CD14-positive monocyte (primary cell): ENCODE data around the gene NUDT1. TPM values are rescaled to one million over a fixed set of nuclear protein-coding genes. Genes with fewer than 3 reads are reported as not detected.

Experiments
- DNase-seq, 3 donors: peaks; one replicate each; pipeline ENCODE4 v3.0.0-alpha.2; 2011 to 2022
- H2AFZ ChIP-seq: 2 replicates; pipeline ENCODE4 v1.6.0; 2012; ENCODE audit warnings: mild to moderate bottlenecking, low read depth, low read length, inconsistent platforms; ENCODE audit not compliant: insufficient read depth, poor library complexity, severe bottlenecking
- H3K27ac ChIP-seq, 2 donors: 1 replicate in 1 of 2; 2 replicates in 1 of 2; pipeline ENCODE4 v1.5.1; 2012 to 2013; ENCODE audit warnings: low read length in 2 of 2, control low read depth in 1 of 2, inconsistent platforms in 1 of 2, low read depth in 1 of 2, mild to moderate bottlenecking in 1 of 2
- H3K27me3 ChIP-seq, 2 donors: one replicate each; pipeline versions ENCODE4 v1.6.0 to v1.6.1; 2011 to 2013; ENCODE audit warnings: low read length in 2 of 2; ENCODE audit not compliant: control insufficient read depth in 2 of 2, insufficient read depth in 2 of 2
- H3K36me3 ChIP-seq, 2 donors: replicated peaks in 1 of 2; 1 replicate in 1 of 2; 2 replicates in 1 of 2; pipeline versions ENCODE4 v1.5.1 to v1.6.1; 2012 to 2013; ENCODE audit warnings: low read length in 2 of 2, control low read depth in 1 of 2, inconsistent platforms in 1 of 2, mild to moderate bottlenecking in 1 of 2; ENCODE audit not compliant: insufficient read depth in 2 of 2, control insufficient read depth in 1 of 2
- H3K4me1 ChIP-seq, 2 donors: 1 replicate in 1 of 2; 2 replicates in 1 of 2; pipeline versions ENCODE4 v1.5.1 to v1.6.1; 2012 to 2013; ENCODE audit warnings: low read length in 2 of 2, control low read depth in 1 of 2, inconsistent platforms in 1 of 2, mild to moderate bottlenecking in 1 of 2, moderate library complexity in 1 of 2; ENCODE audit not compliant: insufficient read depth in 2 of 2, control insufficient read depth in 1 of 2
- H3K4me2 ChIP-seq: replicated peaks from 2 replicates; pipeline ENCODE3; 2012; ENCODE audit warnings: low read length, moderate library complexity, mild to moderate bottlenecking; ENCODE audit not compliant: poor library complexity, severe bottlenecking; ENCODE audit errors: extremely low read depth
- H3K4me3 ChIP-seq, 3 experiments: fragments of 200-600 bp in 1 of 3; sonication (generic) in 1 of 3; replicated peaks in 1 of 3; 1 replicate in 2 of 3; 2 replicates in 1 of 3; pipeline ENCODE4 v1.5.1; 2011 to 2013; ENCODE audit warnings: low read length in 3 of 3, mild to moderate bottlenecking in 3 of 3, control low read depth in 2 of 3, low read depth in 2 of 3, inconsistent platforms in 1 of 3, moderate library complexity in 1 of 3
- H3K79me2 ChIP-seq: 2 replicates; pipeline ENCODE4 v1.6.0; 2012; ENCODE audit warnings: mild to moderate bottlenecking, control low read depth, inconsistent platforms, low read length, moderate library complexity; ENCODE audit not compliant: insufficient read depth
- H3K9ac ChIP-seq: 2 replicates; pipeline ENCODE4 v1.6.0; 2017; ENCODE audit warnings: low read length, mild to moderate bottlenecking; ENCODE audit not compliant: insufficient read depth, poor library complexity, severe bottlenecking
- H3K9me3 ChIP-seq, 2 donors: replicated peaks in 1 of 2; 1 replicate in 1 of 2; 2 replicates in 1 of 2; pipeline versions ENCODE4 v1.5.1 to v1.6.1; 2012 to 2013; ENCODE audit warnings: low read length in 2 of 2, control low read depth in 1 of 2; ENCODE audit not compliant: control insufficient read depth in 1 of 2, insufficient read depth in 1 of 2
- H4K20me1 ChIP-seq: 2 replicates; pipeline ENCODE4 v1.6.0; 2012; ENCODE audit warnings: mild to moderate bottlenecking, low read length, control low read depth, moderate library complexity; ENCODE audit not compliant: insufficient read depth
- H3K27ac Mint-ChIP-seq, 7 donors: one replicate each; pipeline ENCODE4 v1.8.0; 2020; ENCODE audit warnings: mild to moderate bottlenecking in 7 of 7, mixed read lengths in 7 of 7, moderate library complexity in 6 of 7, inconsistent platforms in 2 of 7
- H3K27me3 Mint-ChIP-seq, 3 donors: one replicate each; pipeline ENCODE4 v1.8.0; 2021 to 2022; ENCODE audit warnings: low read depth in 3 of 3, mild to moderate bottlenecking in 3 of 3, mixed read lengths in 3 of 3, moderate library complexity in 3 of 3, inconsistent platforms in 1 of 3
- H3K36me3 Mint-ChIP-seq, 2 donors: one replicate each; pipeline ENCODE4 v1.8.0; 2020; ENCODE audit warnings: mixed read lengths in 2 of 2, inconsistent platforms in 1 of 2, mild to moderate bottlenecking in 1 of 2
- H3K4me1 Mint-ChIP-seq: one replicate; pipeline ENCODE4 v1.8.0; 2020; ENCODE audit warnings: mild to moderate bottlenecking, mixed read lengths
- H3K4me3 Mint-ChIP-seq, 2 donors: one replicate each; pipeline ENCODE4 v1.8.0; 2020; ENCODE audit warnings: mild to moderate bottlenecking in 2 of 2, mixed read lengths in 2 of 2, moderate library complexity in 1 of 2
- H3K9me3 Mint-ChIP-seq, 7 donors: one replicate each; pipeline ENCODE4 v1.8.0; 2020 to 2022; ENCODE audit warnings: mixed read lengths in 7 of 7, mild to moderate bottlenecking in 6 of 7, moderate library complexity in 6 of 7, inconsistent platforms in 2 of 7
- WGBS: methylation state at CpG from one replicate; pipeline ENCODE4 v1.1.5; 2013; ENCODE audit warnings: missing lambda C conversion rate; ENCODE audit not compliant: insufficient coverage; 5-methylcytosine and 5-hydroxymethylcytosine counted together
- intact Hi-C, 2 donors: fragments of 100-400 bp; cut with micrococcal nuclease; formaldehyde crosslinking; loops; one replicate each; pipeline versions ENCODE4 v1.15.0 to v1.15.1; 2023
- polyA plus RNA-seq, 3 donors: library from polyadenylated mRNA; depleted of rRNA in 1 of 3; unstranded in 2 of 3; stranded (reverse) in 1 of 3; fragments of 300-500 nt in 2 of 3; fragments of >200 nt in 1 of 3; fragmentation: Illumina TruSeq in 2 of 3; gene quantifications; 1 replicate in 2 of 3; 2 replicates in 1 of 3; pipeline ENCODE4 v1.2.3, GENCODE V29; 2012 to 2021
- TF ChIP-seq, protein P1 (sequence below): fragments of 200-600 bp; IDR thresholded peaks from one replicate; pipeline ENCODE4 v1.8.0; 2022; ENCODE audit warnings: antibody characterized with exemption, mild to moderate bottlenecking

The NUDT1 gene
- polyA plus RNA-seq, 3 donors = 19.6 to 42.6 (median 40.8) TPM

DNA sequence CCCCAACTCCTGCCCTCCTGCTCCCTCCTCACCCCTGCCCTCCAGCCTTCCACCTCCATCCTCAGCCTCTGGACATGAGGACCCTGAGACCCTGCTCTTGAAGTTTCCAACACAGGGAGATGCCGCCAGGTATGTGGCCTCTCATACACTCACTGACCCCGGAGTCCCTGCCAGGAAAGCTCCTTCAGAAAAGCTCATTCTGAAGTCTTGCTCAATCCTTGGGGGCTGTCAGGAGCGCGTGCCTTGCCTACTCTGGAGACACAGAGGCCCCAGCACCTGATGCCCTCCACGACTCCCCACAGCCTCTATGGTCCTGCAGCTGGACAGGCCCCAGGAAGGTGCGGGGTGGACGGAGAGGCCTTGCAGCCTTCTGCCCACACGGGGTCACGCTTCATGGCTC lies 11.0 kb downstream of the NUDT1 start:
- H3K4me1 Mint-ChIP-seq = peaks cover 22% of the 10 kb centered on the region
- no peak overlapping the region for H3K4me3 Mint-ChIP-seq
- Histone ChIP-seq H3K4me1 (peaks cover 18 to 19% of the 10 kb centered on the region in 2 donors), H2AFZ (no peak overlapping the region), H3K9me3 (no peaks in the 10 kb centered on the region), H3K4me3 (no peak overlapping the region), H3K9ac (no peak overlapping the region), H3K4me2 (no peak overlapping the region), H3K27ac (no peak overlapping the region), H3K27me3 (no peaks in the 10 kb centered on the region), H3K36me3 (peaks cover 33 to 46% of the 10 kb centered on the region in 2 donors), H4K20me1 (no peaks in the 10 kb centered on the region), H3K79me2 (no peaks in the 10 kb centered on the region)
- intact Hi-C loops = no loop called here
- no peak overlapping the region for H3K27ac Mint-ChIP-seq
- no peak for DNase-seq
- no peaks in the 10 kb centered on the region for H3K9me3 Mint-ChIP-seq
- peaks cover 0 to 2% (median 2%) of the 10 kb centered on the region in 3 donors for H3K27me3 Mint-ChIP-seq
- WGBS = 71% methylated on average over 9 of the region's 9 CpGs
- peaks cover 42 to 51% of the 10 kb centered on the region in 2 donors for H3K36me3 Mint-ChIP-seq
- TF ChIP-seq, protein P1, sequence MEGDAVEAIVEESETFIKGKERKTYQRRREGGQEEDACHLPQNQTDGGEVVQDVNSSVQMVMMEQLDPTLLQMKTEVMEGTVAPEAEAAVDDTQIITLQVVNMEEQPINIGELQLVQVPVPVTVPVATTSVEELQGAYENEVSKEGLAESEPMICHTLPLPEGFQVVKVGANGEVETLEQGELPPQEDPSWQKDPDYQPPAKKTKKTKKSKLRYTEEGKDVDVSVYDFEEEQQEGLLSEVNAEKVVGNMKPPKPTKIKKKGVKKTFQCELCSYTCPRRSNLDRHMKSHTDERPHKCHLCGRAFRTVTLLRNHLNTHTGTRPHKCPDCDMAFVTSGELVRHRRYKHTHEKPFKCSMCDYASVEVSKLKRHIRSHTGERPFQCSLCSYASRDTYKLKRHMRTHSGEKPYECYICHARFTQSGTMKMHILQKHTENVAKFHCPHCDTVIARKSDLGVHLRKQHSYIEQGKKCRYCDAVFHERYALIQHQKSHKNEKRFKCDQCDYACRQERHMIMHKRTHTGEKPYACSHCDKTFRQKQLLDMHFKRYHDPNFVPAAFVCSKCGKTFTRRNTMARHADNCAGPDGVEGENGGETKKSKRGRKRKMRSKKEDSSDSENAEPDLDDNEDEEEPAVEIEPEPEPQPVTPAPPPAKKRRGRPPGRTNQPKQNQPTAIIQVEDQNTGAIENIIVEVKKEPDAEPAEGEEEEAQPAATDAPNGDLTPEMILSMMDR = no peak

DNA sequence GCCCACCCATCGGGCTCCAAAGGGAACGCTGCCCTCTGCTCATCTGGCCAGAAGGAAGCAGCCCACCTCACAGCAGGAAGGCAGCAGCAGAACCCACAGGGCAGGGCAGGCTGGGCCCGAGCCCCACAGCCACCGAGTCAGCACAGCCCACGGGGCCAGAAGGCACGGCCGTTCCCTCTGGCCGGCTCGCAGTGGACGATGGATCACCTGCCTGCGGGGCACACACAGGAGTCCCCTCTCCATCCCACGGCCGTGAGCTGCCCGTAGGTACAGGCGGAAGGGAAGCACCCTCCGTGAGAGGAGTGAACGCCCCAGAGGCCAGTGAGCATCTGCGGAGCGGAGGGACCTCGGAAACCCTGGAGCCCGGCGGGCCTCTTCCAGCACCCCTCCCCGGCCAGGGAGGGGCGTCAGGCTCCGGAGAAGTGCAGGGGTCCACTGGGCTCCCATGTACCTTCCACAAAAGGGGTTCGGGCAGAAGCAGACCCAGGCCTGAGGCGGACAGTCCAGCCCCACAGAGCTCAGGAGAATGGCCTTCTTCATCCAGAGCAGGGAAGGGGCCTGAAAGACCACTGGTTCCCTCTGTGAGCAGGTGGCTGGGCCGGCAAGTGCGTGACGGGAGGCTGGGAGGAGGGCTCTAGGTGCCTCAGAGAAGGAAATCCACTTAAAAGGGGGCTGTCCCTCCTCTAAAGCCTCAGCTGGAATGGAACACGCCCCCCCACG lies 11.7 kb downstream of the NUDT1 start:
- Histone ChIP-seq H3K79me2 (no peaks in the 10 kb centered on the region), H3K27me3 (no peaks in the 10 kb centered on the region), H3K9me3 (no peaks in the 10 kb centered on the region), H3K27ac (no peak overlapping the region), H3K4me1 (peaks cover 14% of the 10 kb centered on the region in 2 donors), H4K20me1 (no peaks in the 10 kb centered on the region), H3K36me3 (peaks cover 36 to 46% of the 10 kb centered on the region in 2 donors), H3K4me2 (no peak overlapping the region), H2AFZ (no peak overlapping the region), H3K4me3 (no peak overlapping the region), H3K9ac (no peak overlapping the region)
- H3K9me3 Mint-ChIP-seq = peaks cover 0 to 2% (median 0%) of the 10 kb centered on the region in 7 donors
- H3K36me3 Mint-ChIP-seq = peaks cover 43 to 57% of the 10 kb centered on the region in 2 donors
- DNase-seq = no peak
- 95% methylated on average over 30 of the region's 32 CpGs for WGBS
- H3K27me3 Mint-ChIP-seq = peaks cover 0 to 2% (median 2%) of the 10 kb centered on the region in 3 donors
- peaks cover 16% of the 10 kb centered on the region for H3K4me1 Mint-ChIP-seq
- H3K27ac Mint-ChIP-seq = no peak overlapping the region
- intact Hi-C loops = no loop called here
- H3K4me3 Mint-ChIP-seq = no peak overlapping the region
- TF ChIP-seq, protein P1 = no peak
